ENCODE measurements around the gene TCF12. TPM values are rescaled to one million over a fixed set of nuclear protein-coding genes. Genes with fewer than 3 reads are reported as not detected.

The TCF12 gene
- polyA plus RNA-seq, 3 donors from 2014 or later = 34.7 to 79.4 (median 57.6) TPM

- H3K27ac Mint-ChIP-seq = no peak overlapping the region
- H3K4me1 Mint-ChIP-seq = no peaks in the 10 kb centered on the region
- no peak for DNase-seq
- H3K27me3 Mint-ChIP-seq (ENCODE audit: low read depth in 3 of 3) = no peaks in the 10 kb centered on the region
- peaks cover 14 to 28% (median 26%) of the 10 kb centered on the region in 3 donors for H3K36me3 Mint-ChIP-seq
- H3K9me3 Mint-ChIP-seq = no peaks in the 10 kb centered on the region
- no peak overlapping the region for H3K4me3 Mint-ChIP-seq
Observed at GRCh38 chr15:57245714-57246113, 327.3 kb downstream of the TCF12 start.

GRCh38 chr15:57248074-57248473, 329.6 kb downstream of the TCF12 start:
- Mint-ChIP-seq H3K4me3 (no peak overlapping the region), H3K36me3 (peaks cover 14 to 33% (median 26%) of the 10 kb centered on the region in 3 donors), H3K27ac (no peak overlapping the region)

GRCh38 chr15:57251308-57251707, 332.9 kb downstream of the TCF12 start:
- DNase-seq = no peak
- Mint-ChIP-seq H3K4me3 (no peak overlapping the region), H3K27me3 (ENCODE audit: low read depth in 3 of 3) (no peaks in the 10 kb centered on the region), H3K9me3 (no peaks in the 10 kb centered on the region), H3K4me1 (no peaks in the 10 kb centered on the region), H3K36me3 (peaks cover 16 to 27% (median 18%) of the 10 kb centered on the region in 3 donors), H3K27ac (no peak overlapping the region)

More at GRCh38 chr15:57248074-57248473, 329.6 kb downstream of the TCF12 start:
- Mint-ChIP-seq H3K4me1 (no peaks in the 10 kb centered on the region), H3K27me3 (ENCODE audit: low read depth in 3 of 3) (no peaks in the 10 kb centered on the region), H3K9me3 (no peaks in the 10 kb centered on the region)
- no peak for DNase-seq

GRCh38 chr15:57251941-57252340, 333.5 kb downstream of the TCF12 start:
- H3K4me1 Mint-ChIP-seq = no peaks in the 10 kb centered on the region
- H3K9me3 Mint-ChIP-seq = no peaks in the 10 kb centered on the region
- DNase-seq = no peak
- H3K27me3 Mint-ChIP-seq (ENCODE audit: low read depth in 3 of 3) = no peaks in the 10 kb centered on the region
- H3K36me3 Mint-ChIP-seq = peaks cover 14 to 22% (median 16%) of the 10 kb centered on the region in 3 donors
- no peak overlapping the region for H3K27ac Mint-ChIP-seq
- no peak overlapping the region for H3K4me3 Mint-ChIP-seq

- DNase-seq = no peak
- peaks cover 0 to 2% (median 0%) of the 10 kb centered on the region in 3 donors for H3K27me3 Mint-ChIP-seq (ENCODE audit: low read depth in 3 of 3)
- no peaks in the 10 kb centered on the region for H3K9me3 Mint-ChIP-seq
- H3K4me1 Mint-ChIP-seq = no peaks in the 10 kb centered on the region
- H3K36me3 Mint-ChIP-seq = peaks cover 11 to 15% (median 12%) of the 10 kb centered on the region in 3 donors
- H3K4me3 Mint-ChIP-seq = no peak overlapping the region
- no peak overlapping the region for H3K27ac Mint-ChIP-seq
Observed at GRCh38 chr15:57253082-57253481, 334.6 kb downstream of the TCF12 start.

- H3K4me3 Mint-ChIP-seq = no peak overlapping the region
- H3K9me3 Mint-ChIP-seq = no peaks in the 10 kb centered on the region
- no peaks in the 10 kb centered on the region for H3K4me1 Mint-ChIP-seq
- DNase-seq = no peak
- no peak overlapping the region for H3K27ac Mint-ChIP-seq
- peaks cover 11 to 15% (median 12%) of the 10 kb centered on the region in 3 donors for H3K36me3 Mint-ChIP-seq
- H3K27me3 Mint-ChIP-seq (ENCODE audit: low read depth in 3 of 3) = peaks cover 0 to 2% (median 0%) of the 10 kb centered on the region in 3 donors
Observed at GRCh38 chr15:57253500-57253899, 335.1 kb downstream of the TCF12 start.

GRCh38 chr15:57255751-57256341, 337.4 kb downstream of the TCF12 start:
- no peak for DNase-seq
- Mint-ChIP-seq H3K4me3 (no peak overlapping the region), H3K27me3 (ENCODE audit: low read depth in 3 of 3) (peaks cover 0 to 2% (median 0%) of the 10 kb centered on the region in 3 donors), H3K27ac (no peak overlapping the region), H3K36me3 (peaks cover 11 to 15% (median 12%) of the 10 kb centered on the region in 3 donors), H3K4me1 (no peaks in the 10 kb centered on the region), H3K9me3 (no peaks in the 10 kb centered on the region)

- Mint-ChIP-seq H3K27me3 (ENCODE audit: low read depth in 3 of 3) (peaks cover 0 to 2% (median 0%) of the 10 kb centered on the region in 3 donors), H3K36me3 (peaks cover 11 to 13% (median 12%) of the 10 kb centered on the region in 3 donors), H3K4me3 (no peak overlapping the region)
Observed at GRCh38 chr15:57256939-57257338, 338.5 kb downstream of the TCF12 start.

GRCh38 chr15:57259568-57260040, 341.2 kb downstream of the TCF12 start:
- Mint-ChIP-seq H3K36me3 (peaks cover 14 to 20% (median 18%) of the 10 kb centered on the region in 3 donors), H3K4me3 (no peak overlapping the region)

More at GRCh38 chr15:57256939-57257338, 338.5 kb downstream of the TCF12 start:
- Mint-ChIP-seq H3K27ac (peak overlapping the region in 1 of 6 donors; percentile 16), H3K4me1 (no peaks in the 10 kb centered on the region), H3K9me3 (no peaks in the 10 kb centered on the region)
- DNase-seq = no peak

GRCh38 chr15:57263520-57263919, 345.1 kb downstream of the TCF12 start:
- H3K9me3 Mint-ChIP-seq = no peaks in the 10 kb centered on the region
- H3K4me1 Mint-ChIP-seq = no peaks in the 10 kb centered on the region
- no peak for DNase-seq
- H3K27me3 Mint-ChIP-seq (ENCODE audit: low read depth in 3 of 3) = no peaks in the 10 kb centered on the region
- peaks cover 13 to 23% (median 14%) of the 10 kb centered on the region in 3 donors for H3K36me3 Mint-ChIP-seq
- H3K27ac Mint-ChIP-seq = no peak overlapping the region
- no peak overlapping the region for H3K4me3 Mint-ChIP-seq

More at GRCh38 chr15:57259568-57260040, 341.2 kb downstream of the TCF12 start:
- Mint-ChIP-seq H3K27me3 (ENCODE audit: low read depth in 3 of 3) (peaks cover 0 to 2% (median 0%) of the 10 kb centered on the region in 3 donors), H3K27ac (peak overlapping the region in 1 of 6 donors; percentile 48), H3K9me3 (no peaks in the 10 kb centered on the region), H3K4me1 (no peaks in the 10 kb centered on the region)
- no peak for DNase-seq

GRCh38 chr15:57272771-57273357, 354.4 kb downstream of the TCF12 start:
- Mint-ChIP-seq H3K36me3 (peaks cover 20 to 54% (median 31%) of the 10 kb centered on the region in 3 donors), H3K9me3 (no peaks in the 10 kb centered on the region), H3K4me3 (no peak overlapping the region), H3K4me1 (no peaks in the 10 kb centered on the region), H3K27ac (no peak overlapping the region), H3K27me3 (ENCODE audit: low read depth in 3 of 3) (peaks cover 0 to 6% (median 3%) of the 10 kb centered on the region in 3 donors)
- no peak for DNase-seq

- DNase-seq = no peak
- Mint-ChIP-seq H3K4me1 (no peaks in the 10 kb centered on the region), H3K27ac (no peak overlapping the region), H3K27me3 (ENCODE audit: low read depth in 3 of 3) (peaks cover 0 to 6% (median 3%) of the 10 kb centered on the region in 3 donors), H3K9me3 (no peaks in the 10 kb centered on the region), H3K4me3 (no peak overlapping the region), H3K36me3 (peaks cover 20 to 58% (median 35%) of the 10 kb centered on the region in 3 donors)
Observed at GRCh38 chr15:57273402-57273801, 355.0 kb downstream of the TCF12 start.

- Mint-ChIP-seq H3K36me3 (peaks cover 33 to 64% (median 41%) of the 10 kb centered on the region in 3 donors), H3K27me3 (ENCODE audit: low read depth in 3 of 3) (peaks cover 0 to 4% (median 0%) of the 10 kb centered on the region in 3 donors), H3K9me3 (no peaks in the 10 kb centered on the region), H3K27ac (peak overlapping the region in 1 of 6 donors; percentile 46), H3K4me1 (no peaks in the 10 kb centered on the region), H3K4me3 (no peak overlapping the region)
- no peak for DNase-seq
Observed at GRCh38 chr15:57278439-57278838, 360.0 kb downstream of the TCF12 start.

- H3K27ac Mint-ChIP-seq = no peak overlapping the region
- H3K36me3 Mint-ChIP-seq = peaks cover 37 to 58% (median 40%) of the 10 kb centered on the region in 3 donors
- H3K9me3 Mint-ChIP-seq = no peaks in the 10 kb centered on the region
- peaks cover 0 to 3% (median 0%) of the 10 kb centered on the region in 3 donors for H3K27me3 Mint-ChIP-seq (ENCODE audit: low read depth in 3 of 3)
- no peak for DNase-seq
- H3K4me1 Mint-ChIP-seq = no peaks in the 10 kb centered on the region
- H3K4me3 Mint-ChIP-seq = no peak overlapping the region
Observed at GRCh38 chr15:57280464-57280863, 362.0 kb downstream of the TCF12 start.
